ENCODE results near the gene POU2F2. TPM values are rescaled to one million over a fixed set of nuclear protein-coding genes. Genes with fewer than 3 reads are reported as not detected.
A peak's percentile ranks its signal among the peaks of the same experiment; 100 is the strongest.

The POU2F2 gene
- total RNA-seq, 1 donor from 2014 or later = 10.7 TPM

- no peak for DNase-seq (ENCODE audit: extremely low read depth, low read depth, low spot score)
Measured at GRCh38 chr19:42086770-42087550, 45.3 kb downstream of the POU2F2 start.

DNA sequence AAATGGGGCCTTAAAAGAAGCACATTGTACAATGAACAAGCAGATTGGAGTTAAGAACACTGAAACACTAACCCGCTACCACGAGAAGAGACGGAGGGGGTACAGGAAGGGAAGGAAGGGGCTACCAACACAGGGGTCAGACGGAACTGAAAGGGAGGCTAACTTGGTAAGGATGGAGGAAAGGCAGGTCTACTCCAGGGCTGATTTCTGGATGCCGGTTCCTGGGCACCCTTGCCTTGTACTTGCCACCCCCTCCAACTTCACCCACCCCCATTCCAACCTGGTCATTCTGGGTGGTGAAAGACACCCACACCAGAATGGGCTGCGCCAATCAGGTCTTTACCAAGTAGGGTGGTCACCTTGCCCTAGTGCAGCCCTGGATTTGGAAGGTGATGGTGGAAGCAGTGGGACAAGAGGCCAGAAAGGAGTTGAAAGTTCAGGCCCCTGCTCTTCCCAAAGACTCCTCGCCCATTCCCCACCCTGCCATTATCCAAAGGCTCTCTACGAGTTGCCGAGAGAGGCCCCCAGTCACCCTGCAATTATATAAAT lies 46.0 kb downstream of the POU2F2 start:
- DNase-seq (ENCODE audit: extremely low read depth, low read depth, low spot score) = no peak

DNA sequence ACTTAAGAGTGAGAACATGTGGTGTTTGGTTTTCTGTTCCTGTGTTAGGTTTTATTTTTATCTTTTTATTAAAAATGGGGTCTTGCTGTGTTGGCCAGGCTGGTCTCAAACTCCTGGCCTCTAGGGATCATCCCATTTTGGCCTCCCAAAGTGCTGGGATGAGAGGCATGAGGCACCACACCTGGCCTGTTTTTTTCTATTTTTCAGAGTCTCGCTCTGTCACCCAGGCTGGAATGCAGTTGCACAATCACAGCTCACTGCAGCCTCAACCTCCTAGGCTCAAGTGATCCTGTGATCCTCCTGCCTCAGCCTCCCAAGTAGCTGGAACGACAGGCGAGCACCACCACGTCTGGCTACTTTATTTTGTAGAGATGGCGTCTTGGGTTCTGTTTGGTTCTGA lies 48.7 kb downstream of the POU2F2 start:
- DNase-seq (ENCODE audit: extremely low read depth, low read depth, low spot score) = no peak

GRCh38 chr19:42081584-42082203 lies 50.6 kb downstream of the POU2F2 start:
- DNase-seq (ENCODE audit: extremely low read depth, low read depth, low spot score) = no peak

DNA sequence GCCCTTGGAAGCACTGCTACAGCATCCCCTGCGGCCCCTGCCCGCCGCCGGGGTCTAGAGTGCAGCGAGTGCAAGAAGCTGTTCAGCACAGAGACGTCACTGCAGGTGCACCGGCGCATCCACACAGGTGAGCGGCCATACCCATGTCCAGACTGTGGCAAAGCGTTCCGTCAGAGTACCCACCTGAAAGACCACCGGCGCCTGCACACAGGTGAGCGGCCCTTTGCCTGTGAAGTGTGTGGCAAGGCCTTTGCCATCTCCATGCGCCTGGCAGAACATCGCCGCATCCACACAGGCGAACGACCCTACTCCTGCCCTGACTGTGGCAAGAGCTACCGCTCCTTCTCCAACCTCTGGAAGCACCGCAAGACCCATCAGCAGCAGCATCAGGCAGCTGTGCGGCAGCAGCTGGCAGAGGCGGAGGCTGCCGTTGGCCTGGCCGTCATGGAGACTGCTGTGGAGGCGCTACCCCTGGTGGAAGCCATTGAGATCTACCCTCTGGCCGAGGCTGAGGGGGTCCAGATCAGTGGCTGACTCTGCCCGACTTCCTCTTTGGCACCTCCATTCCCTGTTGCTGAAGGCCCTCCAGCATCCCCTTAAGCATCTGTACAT lies 51.4 kb downstream of the POU2F2 start:
- DNase-seq (ENCODE audit: extremely low read depth, low read depth, low spot score) = no peak

- DNase-seq (ENCODE audit: extremely low read depth, low read depth, low spot score) = no peak
Measured at GRCh38 chr19:42079886-42080763, 52.1 kb downstream of the POU2F2 start.

- no peak for DNase-seq (ENCODE audit: extremely low read depth, low read depth, low spot score)
Measured at GRCh38 chr19:42079276-42079669, 53.0 kb downstream of the POU2F2 start.

GRCh38 chr19:42078538-42079275 lies 53.5 kb downstream of the POU2F2 start:
- DNase-seq (ENCODE audit: extremely low read depth, low read depth, low spot score) = no peak

DNA sequence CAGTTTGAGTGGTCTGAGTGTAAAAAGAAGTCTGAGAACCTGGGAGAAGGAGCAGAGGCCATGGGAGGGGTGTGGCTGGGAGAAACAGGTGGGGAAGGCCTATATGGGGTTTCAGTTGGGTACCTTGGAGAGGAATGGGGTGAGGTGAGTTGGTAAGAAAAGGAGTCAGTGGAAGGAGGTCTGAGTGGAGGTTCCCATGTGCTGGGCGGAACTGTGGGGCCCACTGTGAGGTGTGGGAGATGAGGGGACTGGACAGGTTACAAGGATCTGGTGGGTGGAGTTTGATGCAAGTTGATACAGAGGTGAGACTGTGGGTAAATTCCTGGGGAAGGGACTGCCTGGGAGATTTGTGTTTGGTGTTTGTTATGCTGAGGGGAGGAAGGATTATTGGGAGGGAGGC lies 54.2 kb downstream of the POU2F2 start:
- no peak for DNase-seq (ENCODE audit: extremely low read depth, low read depth, low spot score)

DNA sequence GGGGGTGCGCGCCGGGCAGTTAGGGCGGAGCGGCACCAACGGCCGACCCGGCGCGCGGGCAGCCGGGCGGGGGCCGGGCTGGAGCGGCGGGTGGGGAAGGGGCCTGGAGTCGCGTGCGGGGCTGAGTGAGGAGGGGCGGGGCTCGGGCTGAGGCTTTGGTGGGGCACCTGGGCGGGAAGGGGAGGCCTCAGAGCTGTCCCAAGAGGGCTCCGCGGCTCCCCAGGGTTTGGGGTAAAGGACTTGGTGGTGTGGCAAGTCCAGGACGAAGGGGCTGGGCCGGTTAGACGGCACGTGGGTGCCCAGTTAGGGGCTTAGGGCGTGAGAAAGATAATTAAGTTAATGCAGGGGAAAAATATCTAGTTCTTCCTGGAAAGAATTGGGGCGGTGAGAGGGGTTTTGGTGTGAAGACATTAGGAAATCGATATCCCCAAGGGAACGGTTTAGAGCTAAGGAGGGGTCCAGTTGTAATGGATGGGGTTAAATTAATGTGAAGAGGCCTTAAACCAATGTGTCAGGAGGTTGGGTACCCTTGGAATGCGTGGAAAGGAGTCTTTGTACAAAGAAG lies 55.8 kb downstream of the POU2F2 start:
- DNase-seq (ENCODE audit: extremely low read depth, low read depth, low spot score) = no peak

- peak; percentile 94 for DNase-seq (ENCODE audit: extremely low read depth, low read depth, low spot score)
Measured at GRCh38 chr19:42075616-42076379, 56.4 kb downstream of the POU2F2 start, which contains the start of gene ZNF574. TSS of gene ZNF574 (plus strand) at chr19:42076166. CDS start at chr19:42078607, 2,441 bp downstream.

GRCh38 chr19:42075364-42075615 lies 57.0 kb downstream of the POU2F2 start:
- DNase-seq (ENCODE audit: extremely low read depth, low read depth, low spot score) = no peak

GRCh38 chr19:42074513-42075363 lies 57.5 kb downstream of the POU2F2 start:
- no peak for DNase-seq (ENCODE audit: extremely low read depth, low read depth, low spot score)

- no peak for DNase-seq (ENCODE audit: extremely low read depth, low read depth, low spot score)
Measured at GRCh38 chr19:42071247-42071646, 61.0 kb downstream of the POU2F2 start.

DNA sequence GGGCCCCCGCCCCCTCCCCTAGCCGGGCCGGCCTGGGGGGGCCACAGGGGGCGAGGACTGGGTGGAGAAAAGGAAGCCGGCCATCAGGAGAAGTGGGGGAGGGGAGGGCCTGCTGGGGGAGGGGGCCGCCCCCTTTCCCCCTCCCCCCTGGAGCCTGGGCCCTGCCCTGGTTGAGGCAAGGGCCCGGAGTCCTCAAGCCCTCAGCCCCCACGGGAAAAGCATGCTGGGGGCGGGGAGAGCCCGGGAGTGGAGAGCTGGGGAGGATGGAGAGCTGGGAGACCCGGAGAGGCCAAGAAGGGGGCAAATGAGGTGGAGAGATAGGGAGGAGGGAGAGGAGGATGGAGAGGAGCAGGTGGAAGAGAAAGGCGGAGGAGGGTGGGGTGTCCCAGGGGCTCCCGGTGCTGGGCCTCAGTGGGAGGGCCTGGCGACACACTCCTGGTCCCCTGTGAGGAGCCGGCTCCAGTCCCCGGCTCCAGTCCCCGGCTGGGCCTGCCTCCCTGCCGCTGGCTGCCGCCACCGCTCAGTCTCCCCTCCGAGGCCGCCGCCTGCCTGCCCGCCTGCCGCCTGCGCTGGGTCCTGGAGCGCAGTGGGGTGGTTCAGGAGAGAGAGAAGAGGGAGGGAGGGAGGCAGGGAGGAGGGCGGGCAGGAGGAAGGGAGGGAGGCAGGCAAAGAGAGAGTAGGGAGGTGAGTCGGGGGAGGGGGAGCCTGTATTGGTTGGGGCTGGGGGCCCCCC lies 62.5 kb downstream of the POU2F2 start, which contains the start of gene GRIK5:
Gene GRIK5 (minus strand): TSS at position 588 of the 733 bp plus-strand sequence. CDS start 4,436 bp downstream, outside the sequence.
- DNase-seq (ENCODE audit: extremely low read depth, low read depth, low spot score) = no peak

GRCh38 chr19:42068756-42069571 lies 63.3 kb downstream of the POU2F2 start:
- DNase-seq (ENCODE audit: extremely low read depth, low read depth, low spot score) = no peak

DNA sequence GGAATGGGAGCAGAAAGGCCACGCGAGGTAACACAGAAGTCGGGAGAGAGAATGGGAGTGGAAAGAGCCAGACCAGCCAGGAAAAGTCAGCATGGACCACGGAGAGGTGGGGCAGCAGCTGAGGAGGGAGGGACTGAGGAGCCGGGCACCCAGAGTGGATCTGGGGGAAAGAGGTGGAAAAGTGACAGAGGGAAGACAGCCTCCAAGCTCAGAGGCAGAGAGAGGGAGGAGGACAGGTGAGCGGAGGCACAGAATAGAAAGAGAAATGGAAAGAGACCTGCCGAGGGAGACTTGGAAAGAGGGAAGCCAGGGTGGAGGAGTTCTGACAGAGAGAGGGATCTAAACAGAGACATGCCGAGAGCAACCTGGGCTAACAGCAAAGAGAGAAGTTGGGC lies 63.9 kb downstream of the POU2F2 start:
- DNase-seq (ENCODE audit: extremely low read depth, low read depth, low spot score) = no peak
